ENCODE results near the gene GNG14. TPM values are rescaled to one million over a fixed set of nuclear protein-coding genes. Genes with fewer than 3 reads are reported as not detected.
A peak's percentile ranks its signal among the peaks of the same experiment; 100 is the strongest.

The GNG14 gene
- total and polyA plus RNA-seq, 2 of the 13 experiments (the other 11 are each of a cell fraction or from before 2014, with no cell fraction given) = not detected

DNA sequence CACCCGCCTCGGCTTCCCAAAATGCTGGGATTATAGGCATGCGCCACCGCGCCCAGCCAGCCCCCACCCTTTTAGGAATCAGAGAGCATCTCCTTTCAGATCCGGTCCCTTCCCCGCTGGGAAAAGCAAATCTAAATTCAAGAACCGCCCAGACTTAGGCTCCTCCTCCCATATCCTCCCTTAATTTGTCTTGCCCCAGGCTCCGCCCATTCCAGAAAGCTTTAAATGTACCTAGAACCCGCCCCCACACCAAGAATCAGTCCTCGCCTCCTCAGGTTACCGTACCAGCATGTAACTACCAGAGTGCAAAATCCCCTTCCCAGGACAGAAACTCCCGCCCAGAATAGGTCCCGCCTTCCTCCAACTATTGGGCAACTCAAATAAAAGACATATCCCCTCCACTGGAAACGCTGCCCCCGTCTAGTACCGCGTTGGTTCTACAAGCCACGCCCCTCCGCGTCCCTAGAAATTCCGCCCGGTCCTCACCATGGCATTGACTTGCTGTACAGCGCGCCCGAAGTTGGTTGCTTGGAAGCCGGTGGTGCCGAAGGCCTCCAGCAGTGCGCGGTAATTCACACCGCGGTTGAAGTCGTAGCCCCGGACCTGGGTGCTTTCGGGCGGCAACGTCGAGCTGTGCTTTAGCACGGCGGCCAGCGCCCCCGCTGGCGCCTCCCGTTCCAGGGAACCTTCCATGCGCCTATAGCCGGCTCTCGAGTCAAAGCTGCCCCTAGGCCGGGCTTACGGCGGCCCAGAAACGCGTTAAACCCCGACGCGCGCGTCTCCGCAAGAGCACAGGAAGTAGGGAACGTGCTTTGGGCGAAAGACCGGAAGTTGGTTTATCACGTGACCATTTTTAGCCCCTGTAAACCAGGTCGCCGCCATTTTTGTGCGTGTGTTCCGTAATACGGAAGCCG, 6.5 kb upstream of the GNG14 start, which contains the start of gene DHPS (continued):
- TF ChIP-seq ZNF121 (CRISPR knock-in tag; IDR thresholded peaks at IDR 0.05) = no peak
- TF ChIP-seq GABPA (IDR thresholded peaks at IDR 0.05; ENCODE audit: low read depth, low read length) = peak; percentile 79
- peak; percentile 95 for TF ChIP-seq GABPA (CRISPR knock-in tag; IDR thresholded peaks at IDR 0.05; ENCODE audit: low read depth)
- no peak for TF ChIP-seq TCF7 (IDR thresholded peaks at IDR 0.05; ENCODE audit: low read depth)
- peak; percentile 72 for TF ChIP-seq MYC (CRISPR knock-in tag; IDR thresholded peaks at IDR 0.05; ENCODE audit: borderline replicate concordance)
- no peak for TF ChIP-seq TEAD3 (CRISPR knock-in tag; optimal IDR thresholded peaks at IDR 0.05; ENCODE audit: borderline replicate concordance)
- TF ChIP-seq NFIB (CRISPR knock-in tag; IDR thresholded peaks at IDR 0.05; ENCODE audit: borderline replicate concordance) = no peak
- no peak for TF ChIP-seq RFXANK (CRISPR knock-in tag; IDR thresholded peaks at IDR 0.05)
- TF ChIP-seq RARG (CRISPR knock-in tag; IDR thresholded peaks at IDR 0.05; ENCODE audit: low read depth) = no peak
- TF ChIP-seq ZNF839 (CRISPR knock-in tag; IDR thresholded peaks at IDR 0.05; ENCODE audit: borderline replicate concordance) = no peak
- TF ChIP-seq SMYD3 (CRISPR knock-in tag; IDR thresholded peaks at IDR 0.05) = 0 out of 2 replicates have a peak, but pooled peaks have one; percentile 70
- no peak for TF ChIP-seq ZNF256 (CRISPR knock-in tag; conservative IDR thresholded peaks at IDR 0.05)
- no peak for TF ChIP-seq KDM3A (CRISPR knock-in tag; IDR thresholded peaks at IDR 0.05; ENCODE audit: low read depth)
- TF ChIP-seq, protein P1, sequence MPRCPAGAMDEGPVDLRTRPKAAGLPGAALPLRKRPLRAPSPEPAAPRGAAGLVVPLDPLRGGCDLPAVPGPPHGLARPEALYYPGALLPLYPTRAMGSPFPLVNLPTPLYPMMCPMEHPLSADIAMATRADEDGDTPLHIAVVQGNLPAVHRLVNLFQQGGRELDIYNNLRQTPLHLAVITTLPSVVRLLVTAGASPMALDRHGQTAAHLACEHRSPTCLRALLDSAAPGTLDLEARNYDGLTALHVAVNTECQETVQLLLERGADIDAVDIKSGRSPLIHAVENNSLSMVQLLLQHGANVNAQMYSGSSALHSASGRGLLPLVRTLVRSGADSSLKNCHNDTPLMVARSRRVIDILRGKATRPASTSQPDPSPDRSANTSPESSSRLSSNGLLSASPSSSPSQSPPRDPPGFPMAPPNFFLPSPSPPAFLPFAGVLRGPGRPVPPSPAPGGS (CRISPR knock-in tag; IDR thresholded peaks at IDR 0.05) = no peak
- no peak for TF ChIP-seq CBX5 (CRISPR knock-in tag; IDR thresholded peaks at IDR 0.05; ENCODE audit: borderline replicate concordance)
- TF ChIP-seq CEBPB (IDR thresholded peaks at IDR 0.05; ENCODE audit: borderline replicate concordance, low read depth, low read length) = peak; percentile 94
- TF ChIP-seq ZNF674 (CRISPR knock-in tag; IDR thresholded peaks at IDR 0.05; ENCODE audit: low read depth) = no peak
- no peak for TF ChIP-seq CBX1 (IDR thresholded peaks at IDR 0.05; ENCODE audit: low read depth)
- no peak for TF ChIP-seq ZNF24 (IDR thresholded peaks at IDR 0.05)
- TF ChIP-seq ZNF441 (CRISPR knock-in tag; IDR thresholded peaks at IDR 0.05; ENCODE audit: borderline replicate concordance) = no peak
- 0 out of 2 replicates have a peak, but pooled peaks have one; percentile 16 for TF ChIP-seq TARDBP (CRISPR knock-in tag; IDR thresholded peaks at IDR 0.05)
- no peak for TF ChIP-seq BRCA1 (CRISPR knock-in tag; IDR thresholded peaks at IDR 0.05)
- TF ChIP-seq, protein P2, sequence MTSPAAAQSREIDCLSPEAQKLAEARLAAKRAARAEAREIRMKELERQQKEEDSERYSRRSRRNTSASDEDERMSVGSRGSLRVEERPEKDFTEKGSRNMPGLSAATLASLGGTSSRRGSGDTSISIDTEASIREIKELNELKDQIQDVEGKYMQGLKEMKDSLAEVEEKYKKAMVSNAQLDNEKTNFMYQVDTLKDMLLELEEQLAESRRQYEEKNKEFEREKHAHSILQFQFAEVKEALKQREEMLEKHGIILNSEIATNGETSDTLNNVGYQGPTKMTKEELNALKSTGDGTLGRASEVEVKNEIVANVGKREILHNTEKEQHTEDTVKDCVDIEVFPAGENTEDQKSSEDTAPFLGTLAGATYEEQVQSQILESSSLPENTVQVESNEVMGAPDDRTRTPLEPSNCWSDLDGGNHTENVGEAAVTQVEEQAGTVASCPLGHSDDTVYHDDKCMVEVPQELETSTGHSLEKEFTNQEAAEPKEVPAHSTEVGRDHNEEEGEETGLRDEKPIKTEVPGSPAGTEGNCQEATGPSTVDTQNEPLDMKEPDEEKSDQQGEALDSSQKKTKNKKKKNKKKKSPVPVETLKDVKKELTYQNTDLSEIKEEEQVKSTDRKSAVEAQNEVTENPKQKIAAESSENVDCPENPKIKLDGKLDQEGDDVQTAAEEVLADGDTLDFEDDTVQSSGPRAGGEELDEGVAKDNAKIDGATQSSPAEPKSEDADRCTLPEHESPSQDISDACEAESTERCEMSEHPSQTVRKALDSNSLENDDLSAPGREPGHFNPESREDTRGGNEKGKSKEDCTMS (CRISPR knock-in tag; conservative IDR thresholded peaks at IDR 0.05) = no peak
- no peak for TF ChIP-seq ZNF354B (CRISPR knock-in tag; IDR thresholded peaks at IDR 0.05)
- TF ChIP-seq ZNF383 (CRISPR knock-in tag; IDR thresholded peaks at IDR 0.05; ENCODE audit: borderline replicate concordance) = no peak
- TF ChIP-seq ZIK1 (CRISPR knock-in tag; IDR thresholded peaks at IDR 0.05; ENCODE audit: borderline replicate concordance, low read depth) = no peak
- 0 out of 2 replicates have a peak, but pooled peaks have one; percentile 75 for TF ChIP-seq ZC3H13 (CRISPR knock-in tag; IDR thresholded peaks at IDR 0.05)
